DND-41 (cell line): ENCODE results near the gene REEP6.

Source experiments
- EZH2 ChIP-seq: IDR thresholded peaks from 3 replicates; pipeline ENCODE4 v1.6.1; 2012; ENCODE audit warnings: borderline replicate concordance, low read depth, mild to moderate bottlenecking, moderate library complexity, low read length, inconsistent platforms; ENCODE audit not compliant: severe bottlenecking
- TF ChIP-seq, protein P1 (sequence below): IDR thresholded peaks from 2 replicates; pipeline ENCODE4 v1.5.1; 2012; ENCODE audit warnings: borderline replicate concordance, low read length, moderate library complexity, mild to moderate bottlenecking; ENCODE audit not compliant: poor library complexity, severe bottlenecking; ENCODE audit errors: extremely low read depth

DNA sequence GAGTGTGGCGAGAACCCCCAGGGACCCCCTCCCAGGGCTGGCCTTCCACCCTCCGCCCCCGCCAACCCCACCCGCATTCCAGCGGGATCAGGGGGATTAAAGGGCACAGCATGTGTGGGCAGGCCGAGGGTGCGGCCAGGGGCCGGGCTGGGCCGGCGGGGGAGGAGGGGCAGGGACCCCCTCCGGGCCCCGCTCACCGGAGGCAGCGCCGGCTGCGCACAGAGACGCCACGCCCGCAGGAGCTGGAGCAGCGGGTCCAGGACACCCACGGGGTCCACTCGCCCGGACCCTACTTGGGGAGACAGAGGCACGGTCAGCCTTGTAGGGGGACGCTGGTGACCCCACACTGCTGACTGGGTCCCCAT, 19.4 kb downstream of the REEP6 start:
- TF ChIP-seq, protein P1, sequence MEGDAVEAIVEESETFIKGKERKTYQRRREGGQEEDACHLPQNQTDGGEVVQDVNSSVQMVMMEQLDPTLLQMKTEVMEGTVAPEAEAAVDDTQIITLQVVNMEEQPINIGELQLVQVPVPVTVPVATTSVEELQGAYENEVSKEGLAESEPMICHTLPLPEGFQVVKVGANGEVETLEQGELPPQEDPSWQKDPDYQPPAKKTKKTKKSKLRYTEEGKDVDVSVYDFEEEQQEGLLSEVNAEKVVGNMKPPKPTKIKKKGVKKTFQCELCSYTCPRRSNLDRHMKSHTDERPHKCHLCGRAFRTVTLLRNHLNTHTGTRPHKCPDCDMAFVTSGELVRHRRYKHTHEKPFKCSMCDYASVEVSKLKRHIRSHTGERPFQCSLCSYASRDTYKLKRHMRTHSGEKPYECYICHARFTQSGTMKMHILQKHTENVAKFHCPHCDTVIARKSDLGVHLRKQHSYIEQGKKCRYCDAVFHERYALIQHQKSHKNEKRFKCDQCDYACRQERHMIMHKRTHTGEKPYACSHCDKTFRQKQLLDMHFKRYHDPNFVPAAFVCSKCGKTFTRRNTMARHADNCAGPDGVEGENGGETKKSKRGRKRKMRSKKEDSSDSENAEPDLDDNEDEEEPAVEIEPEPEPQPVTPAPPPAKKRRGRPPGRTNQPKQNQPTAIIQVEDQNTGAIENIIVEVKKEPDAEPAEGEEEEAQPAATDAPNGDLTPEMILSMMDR = no peak
- TF ChIP-seq EZH2 = no peak
